Skin of body (tissue), 2 donors: Measurements from ENCODE around the gene TNS1. TPM values are rescaled to one million over a fixed set of nuclear protein-coding genes. Genes with fewer than 3 reads are reported as not detected.

ENCODE experiments used
- DNase-seq: peaks from one replicate; lab custom pipeline; 2025; lab: John Stamatoyannopoulos, UW
- total RNA-seq: library from RNA; depleted of rRNA; stranded (reverse); fragments of >200 nt; gene quantifications from one replicate; pipeline ENCODE4 v1.2.3, GENCODE V29; 2014

TNS1 gene
- total RNA-seq, 1 donor from 2014 or later = 92.3 TPM

DNA sequence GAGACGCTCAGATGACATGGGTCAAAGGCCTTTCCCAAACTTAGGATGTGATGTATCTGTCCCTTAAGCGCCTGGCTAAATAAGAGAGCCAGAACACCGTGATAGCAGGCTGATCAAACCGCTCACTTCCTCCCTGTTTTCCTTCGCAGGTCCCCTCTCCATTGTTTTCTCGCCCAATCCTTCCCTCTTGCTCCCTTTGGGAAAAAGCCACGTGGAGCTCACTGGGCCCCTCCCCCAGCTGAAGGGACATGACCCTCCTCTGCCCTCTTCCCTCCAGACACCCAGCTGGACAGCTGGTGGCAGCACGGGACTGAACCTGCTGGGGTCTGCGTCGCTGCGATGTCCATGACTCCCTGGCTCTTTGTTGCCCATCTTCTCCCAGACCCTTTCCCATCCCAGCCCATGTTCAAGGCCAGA, 201.7 kb downstream of the TNS1 start:
- DNase-seq = no peak

DNA sequence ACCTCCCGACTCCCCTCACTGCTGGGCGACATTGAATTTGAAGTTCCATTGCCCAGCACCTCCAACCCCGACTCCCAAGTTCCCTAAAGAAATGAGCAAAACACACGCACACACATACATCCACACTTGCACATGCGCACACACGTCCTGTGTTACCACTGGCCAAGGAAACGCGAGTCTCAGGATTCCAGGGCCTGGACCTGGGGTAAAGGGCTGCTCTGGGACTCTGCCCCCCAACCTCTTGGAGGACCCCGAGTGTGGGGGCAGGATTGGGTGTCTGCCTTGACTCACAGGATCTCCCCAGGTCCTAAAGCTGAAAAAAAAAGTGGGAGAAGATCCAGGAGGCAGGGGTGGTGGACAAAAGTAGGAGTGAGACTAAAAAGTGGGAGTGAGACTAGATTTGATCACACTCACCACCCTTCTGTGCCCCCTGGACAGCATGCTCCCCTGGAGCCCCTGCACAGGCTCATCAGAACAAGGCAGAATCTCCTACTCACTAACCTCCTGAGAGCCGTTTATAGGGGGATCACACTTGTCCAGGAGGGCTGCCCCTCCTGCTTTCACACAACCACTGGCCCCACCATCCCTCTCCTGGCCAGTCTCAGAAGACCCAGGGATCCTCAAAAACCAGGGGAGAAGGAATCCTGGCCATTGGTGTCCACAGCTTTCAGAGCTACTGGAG, 202.2 kb downstream of the TNS1 start:
- no peak for DNase-seq

DNA sequence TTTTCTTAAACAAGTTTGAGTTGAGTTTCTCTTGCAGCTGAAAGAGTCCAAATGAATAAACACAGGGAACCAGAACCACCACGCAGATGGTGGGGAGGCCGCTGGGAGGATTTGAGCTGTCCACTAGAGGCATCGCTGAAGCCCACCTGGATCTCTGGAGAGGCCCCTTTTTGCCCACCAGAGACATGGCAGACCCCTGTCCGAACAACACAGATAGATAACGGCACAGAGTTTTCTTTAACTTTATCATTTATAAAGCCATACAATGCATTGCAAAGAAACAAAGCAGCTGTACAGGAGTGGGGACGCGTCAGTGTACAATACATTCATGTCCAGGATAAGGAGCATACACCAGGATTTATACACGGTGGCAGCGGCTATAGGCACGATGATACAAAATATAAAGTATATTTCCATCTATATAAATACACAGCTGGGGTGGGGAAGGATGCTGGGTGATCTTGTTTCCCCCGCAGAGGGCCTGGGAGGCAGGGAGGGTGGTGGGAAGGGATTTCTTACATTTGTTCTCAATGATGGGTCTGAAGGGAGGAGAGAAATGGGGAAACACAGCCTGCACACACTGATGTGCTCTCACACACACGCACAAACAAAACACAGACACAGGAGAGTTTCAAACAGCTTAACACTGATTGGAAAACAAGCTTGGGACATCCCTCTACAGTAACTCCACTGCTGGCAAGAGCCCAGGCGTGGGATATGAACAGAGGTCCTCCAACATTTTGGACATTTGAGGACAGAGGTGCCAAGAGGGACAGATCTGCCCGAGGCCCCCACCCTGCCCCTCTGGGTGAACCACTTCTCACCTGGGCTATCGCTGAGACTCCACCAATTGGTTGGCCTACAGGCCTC, 203.0 kb downstream of the TNS1 start:
- no peak for DNase-seq

DNA sequence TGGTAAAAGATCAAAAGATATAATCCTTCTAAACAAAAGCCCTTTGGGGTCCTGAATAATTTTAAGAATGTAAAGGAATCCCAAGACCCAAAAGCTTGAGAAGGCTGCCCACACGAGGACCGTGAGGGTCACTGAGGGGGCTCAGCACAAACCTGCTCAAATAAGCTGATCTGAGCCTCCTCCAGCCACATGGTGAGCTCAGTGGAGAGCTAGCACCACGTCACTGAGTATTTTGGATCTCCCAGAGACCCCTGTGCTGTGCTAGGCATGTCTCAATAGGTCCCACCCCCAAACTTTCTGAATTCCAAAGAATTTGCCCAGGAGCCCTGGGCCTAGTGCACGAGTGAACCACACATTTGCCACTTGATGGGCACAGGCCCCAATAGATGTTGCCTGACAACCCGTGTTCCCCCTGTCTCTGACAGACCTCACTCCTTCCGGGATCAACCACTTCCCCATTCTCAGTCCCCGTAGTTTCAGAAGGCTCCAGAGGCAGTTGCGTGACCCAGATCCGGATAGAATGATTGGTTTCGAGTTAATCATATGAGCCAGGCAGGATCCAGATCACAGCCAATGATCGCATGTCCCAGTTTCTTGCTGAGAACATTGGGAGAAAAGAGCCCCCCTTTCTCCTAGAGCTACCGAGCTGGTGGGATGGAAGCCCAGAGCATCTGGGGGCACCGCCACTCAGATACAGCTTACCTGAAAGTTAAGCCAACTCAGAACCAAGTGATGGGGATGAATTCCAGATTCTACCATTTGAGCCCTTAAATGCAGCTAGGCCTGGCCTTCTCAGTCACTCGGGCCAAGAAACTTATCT, 203.8 kb downstream of the TNS1 start:
- no peak for DNase-seq

DNA sequence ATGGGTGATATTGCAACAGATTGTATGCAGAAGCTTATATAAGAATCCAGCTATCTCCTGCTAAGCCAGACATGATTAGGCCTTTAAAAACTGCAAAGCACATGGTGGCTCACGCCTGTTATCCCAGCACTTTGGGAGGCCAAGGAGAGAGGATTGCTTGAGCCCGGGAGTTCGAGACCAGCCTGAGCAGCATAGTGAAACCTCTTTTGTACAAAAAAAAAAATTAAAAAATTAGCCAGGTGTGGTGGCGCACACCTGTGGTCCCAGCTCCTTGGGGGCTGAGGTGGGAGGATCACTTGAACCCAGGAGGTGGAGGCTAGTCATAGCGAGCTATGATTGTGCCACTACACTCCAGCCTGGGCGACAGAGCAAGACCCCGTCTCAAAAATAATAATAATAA, 204.6 kb downstream of the TNS1 start:
- DNase-seq = no peak

DNA sequence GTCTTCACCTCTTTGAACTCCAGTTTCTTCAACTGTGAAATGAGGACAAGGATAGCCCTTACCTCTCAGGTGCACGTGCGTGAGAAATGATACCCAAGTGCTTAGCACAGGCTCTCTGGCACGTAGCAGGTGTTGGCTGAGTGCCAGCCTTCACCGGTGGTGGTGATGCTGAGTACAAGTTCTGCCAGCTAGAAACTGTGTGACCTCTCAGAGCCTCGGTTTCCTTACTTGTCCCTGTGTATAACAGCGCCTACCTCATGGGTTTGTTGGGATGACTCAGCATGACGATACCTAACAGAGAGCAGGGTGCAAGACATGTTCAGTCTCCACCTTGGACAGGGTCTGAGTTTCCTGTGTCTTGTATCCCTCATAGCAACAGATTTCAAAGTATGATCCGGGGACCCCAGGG, 205.1 kb downstream of the TNS1 start:
- DNase-seq = no peak

DNA sequence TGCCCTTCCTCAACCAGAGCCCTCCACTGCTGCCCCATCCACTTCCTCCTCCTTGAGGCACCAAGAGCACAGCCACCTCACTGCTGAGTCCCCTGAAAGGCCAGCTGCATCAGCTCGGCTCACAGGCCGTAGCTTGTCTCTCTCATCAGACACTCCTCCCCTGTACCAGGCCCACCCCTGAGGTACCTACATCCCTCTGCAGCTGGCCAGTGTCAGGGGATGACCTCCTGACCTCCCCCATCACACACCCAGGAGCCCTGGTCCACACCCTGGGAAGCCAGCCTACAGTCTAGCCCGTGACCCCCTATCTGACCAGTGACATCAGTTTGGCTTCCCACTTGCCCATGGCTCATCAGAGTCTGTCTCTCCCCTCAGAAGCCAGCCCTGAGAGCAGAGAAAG, 205.6 kb downstream of the TNS1 start:
- DNase-seq = no peak

DNA sequence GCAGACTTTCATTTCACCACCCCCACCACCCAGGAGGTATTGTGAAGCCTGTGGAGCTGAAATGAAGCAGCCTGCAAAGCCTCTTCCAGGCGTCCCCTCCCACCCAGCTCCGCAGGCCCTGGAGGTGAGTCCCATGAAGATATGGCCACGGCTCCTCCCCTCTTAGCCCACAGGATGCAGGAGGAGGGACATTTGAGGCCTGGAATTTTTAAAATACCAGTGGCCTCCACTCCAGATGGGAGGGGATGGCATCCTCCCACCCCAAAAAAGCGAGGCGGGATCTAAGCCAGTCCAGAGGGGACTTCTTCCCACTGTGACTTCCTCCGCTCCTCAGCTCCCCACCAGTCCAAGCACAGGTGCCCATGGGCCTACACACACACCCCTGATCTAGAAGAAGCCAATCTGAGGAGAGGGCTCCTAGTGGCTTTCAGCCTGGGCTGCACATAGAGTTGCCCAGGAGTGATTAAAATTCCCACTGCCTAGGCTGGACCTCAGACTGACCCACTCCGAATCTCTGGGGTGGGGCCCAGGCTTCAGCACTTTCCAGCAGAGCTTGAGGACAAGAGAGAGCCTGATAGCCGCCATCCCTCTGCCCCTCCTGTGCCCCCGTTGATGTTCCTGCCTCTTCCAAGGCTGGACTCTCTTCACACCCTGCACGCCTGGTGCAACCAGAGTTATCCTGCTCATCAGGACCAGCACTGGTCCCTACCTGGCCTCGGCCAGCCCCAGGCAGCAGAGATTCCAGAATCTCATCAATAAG, 206.9 kb downstream of the TNS1 start:
- no peak for DNase-seq

DNA sequence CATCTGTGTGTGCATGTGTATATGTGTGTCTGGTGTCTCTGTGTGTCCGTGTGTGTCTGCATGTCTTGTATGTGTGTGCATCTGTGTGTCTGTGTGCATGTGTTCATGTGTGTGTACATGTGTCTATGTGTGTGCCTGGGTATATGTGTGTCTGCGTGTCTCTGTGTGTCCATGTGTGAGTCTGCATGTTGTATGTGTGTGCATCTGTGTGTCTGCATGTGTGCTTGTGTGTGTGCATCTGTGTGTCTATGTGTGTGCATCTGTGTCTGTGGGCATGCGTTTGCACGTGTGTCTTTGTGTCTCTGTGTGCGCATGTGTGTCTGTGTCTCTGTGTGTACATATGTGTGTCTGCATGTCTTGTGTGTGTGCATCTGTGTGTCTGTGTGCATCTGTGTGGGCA, 207.7 kb downstream of the TNS1 start:
- no peak for DNase-seq

DNA sequence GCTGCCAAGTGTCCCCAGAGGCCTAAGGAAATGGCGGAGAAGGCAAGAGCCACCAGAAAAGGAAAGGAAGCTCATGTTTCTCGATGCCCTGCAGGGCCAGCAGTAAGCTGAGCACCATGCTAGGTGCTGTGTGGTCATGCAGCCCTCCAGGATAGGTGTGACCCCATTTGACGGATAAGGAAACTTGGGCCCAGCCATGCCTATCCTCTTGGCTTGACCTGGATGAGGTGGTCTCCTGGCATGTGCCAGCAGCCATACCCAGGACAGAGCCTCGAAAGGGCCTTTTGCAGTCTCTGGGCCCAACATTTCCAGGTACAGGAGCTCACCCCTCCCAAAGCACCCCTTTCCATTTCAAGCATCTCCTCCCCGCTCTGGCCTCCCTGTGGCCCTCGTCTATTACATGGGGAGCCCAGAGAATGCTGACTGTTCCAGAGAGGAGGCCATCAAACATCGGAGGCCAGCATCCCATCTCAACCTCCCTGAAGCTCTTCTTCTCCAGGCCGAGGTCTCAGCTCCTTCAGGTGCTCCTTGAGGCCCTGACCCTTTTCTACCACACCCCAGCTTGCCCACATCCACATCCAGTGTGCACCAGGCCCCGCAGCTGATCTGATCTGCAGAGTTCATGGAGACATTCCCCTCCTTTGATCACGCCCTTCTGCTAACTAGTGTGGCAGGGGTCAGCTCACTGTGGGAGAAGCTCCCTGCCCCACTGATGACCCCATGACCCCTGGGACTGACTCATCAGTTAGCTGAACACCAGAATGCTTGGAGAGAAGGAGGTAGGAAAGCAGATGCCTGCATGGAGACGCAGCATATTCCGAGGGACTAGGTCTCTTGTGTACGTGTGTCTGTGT, 208.4 kb downstream of the TNS1 start:
- no peak for DNase-seq

DNA sequence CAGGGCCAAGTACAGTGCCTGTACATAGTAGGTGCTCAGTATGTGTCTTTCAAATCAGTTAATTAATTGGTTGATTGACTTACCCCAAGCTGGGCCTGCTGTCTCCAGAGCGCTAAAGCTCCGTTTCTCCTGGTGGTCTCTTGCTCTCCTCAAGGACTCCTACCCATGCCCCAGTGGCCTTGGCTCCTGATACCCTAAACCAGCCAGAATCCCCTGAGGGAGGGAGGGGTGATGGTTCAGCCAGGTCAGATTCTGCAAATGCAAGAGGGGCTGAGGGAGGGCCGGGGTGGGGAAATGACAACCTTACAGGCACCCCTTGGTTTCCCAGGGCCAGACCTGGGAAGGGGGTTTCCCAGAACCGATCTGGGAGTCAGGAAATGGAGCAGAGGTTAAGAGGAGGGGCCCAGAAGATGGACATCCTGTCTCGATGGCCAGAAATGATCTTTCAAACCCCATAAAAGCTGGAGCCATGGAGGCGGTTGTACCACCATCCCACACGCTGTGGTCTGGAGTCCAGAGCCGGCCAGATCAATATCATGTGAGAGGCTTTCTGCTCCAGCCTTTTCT, 209.1 kb downstream of the TNS1 start:
- DNase-seq = no peak

DNA sequence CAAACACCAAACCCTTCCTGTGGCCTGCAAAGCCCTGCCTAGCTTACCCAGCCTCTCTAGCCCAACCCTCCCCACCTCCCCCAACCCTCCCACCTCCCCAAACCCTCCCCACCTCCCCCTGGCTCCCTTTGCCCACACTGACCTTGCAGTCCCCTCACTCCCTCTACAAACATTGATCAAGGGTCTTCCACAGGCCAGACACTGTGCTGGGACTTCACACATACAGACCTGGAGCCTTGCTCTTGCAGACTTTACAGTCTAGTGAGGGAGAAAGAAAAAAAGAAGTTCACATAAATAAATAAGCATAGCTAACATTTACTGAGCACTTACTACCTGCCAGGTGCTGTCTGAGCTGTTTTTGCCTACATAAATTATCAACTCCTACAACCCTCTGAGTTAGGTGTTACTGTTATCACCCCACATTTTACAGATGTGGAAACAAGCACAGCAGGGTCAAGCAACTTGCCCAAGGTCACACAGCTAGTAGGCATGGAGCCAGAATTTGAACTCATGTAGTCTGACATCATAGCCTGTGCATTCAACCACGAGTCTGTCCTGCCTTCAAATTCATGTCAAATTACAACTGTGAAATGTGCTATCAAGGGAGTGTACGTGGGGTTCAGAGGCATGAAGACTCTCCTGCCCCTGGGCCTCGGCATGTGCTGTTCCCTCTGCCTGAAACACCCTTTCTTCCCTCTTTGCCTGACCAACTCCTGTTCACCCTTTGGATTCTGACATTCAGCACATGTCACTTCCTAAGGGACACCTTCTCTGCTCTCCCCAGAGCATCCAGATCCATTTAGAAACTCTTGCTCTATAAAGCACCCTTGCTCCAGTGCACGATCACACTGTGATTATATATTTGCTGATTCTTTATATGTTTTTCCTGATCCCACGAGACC, 209.9 kb downstream of the TNS1 start:
- no peak for DNase-seq

DNA sequence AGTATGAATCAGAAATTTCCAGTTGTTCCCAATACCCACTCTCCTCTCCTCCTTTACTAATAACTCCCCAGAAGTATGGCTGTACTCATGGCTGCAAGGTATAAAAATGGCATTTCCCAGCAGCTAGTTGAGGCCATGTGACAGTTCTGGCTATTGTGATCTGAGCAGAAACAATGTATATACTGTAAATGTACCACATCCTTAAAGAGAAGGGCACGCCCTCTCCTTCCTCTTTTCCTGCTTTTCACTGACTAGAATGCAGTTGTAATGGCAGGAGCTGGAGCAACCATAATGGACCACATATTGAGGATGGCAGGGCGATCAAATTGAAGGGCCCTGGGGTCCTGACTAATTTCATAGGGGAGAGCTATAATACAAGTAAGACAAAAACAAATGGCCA, 211.2 kb downstream of the TNS1 start:
- DNase-seq = no peak

DNA sequence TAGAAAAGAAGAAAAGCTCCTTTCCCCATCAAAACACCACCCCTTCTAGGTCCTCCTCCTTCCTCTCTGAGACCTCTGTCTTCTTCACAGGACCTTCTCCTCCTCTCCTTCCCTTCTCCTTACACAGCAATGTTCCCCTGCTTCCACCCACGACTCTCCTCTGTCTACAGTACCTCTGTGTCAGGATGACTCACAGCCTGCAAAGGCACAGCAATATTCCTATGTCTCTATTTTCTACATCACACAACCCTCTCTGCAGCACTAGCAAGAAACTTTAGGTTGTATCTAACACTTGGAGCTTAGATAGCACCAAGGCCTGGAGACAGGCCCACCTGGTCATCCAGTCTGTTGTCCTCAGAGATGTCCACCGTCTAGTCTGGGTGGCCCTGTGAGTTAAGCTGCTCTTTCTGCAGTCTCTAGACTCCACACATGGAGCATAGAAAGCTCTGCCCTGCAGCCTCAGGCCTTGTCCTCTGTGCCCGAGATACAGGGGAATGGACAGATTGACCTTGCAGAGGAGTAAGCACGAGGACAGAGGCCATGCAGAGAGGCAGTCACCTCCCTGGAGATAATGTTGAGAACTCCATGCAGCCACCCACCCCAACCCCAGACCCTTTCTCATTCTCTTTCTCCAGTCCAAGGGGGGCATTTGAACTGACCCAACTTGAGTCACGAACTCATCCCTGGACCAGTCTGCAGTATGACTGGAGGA, 212.0 kb downstream of the TNS1 start:
- DNase-seq = no peak

DNA sequence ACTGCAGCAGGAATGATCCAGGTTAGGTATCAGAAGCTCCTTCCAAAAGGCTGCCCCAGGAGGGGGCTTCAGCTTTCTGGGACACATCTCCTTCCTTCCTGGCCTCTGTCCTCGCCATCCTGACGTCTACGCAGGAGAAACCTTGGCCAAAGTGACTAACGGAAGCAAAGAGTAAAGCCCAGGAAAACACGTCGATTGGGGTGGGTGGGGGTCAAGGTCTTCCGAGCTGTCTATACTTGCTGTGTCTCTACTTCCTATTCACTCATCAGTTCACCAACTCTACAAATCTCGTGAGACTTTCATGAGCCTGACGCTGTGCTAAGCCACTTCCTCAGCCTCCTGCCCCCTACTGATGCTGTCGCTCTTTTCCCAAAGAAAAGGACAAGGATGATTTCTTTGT, 212.6 kb downstream of the TNS1 start:
- DNase-seq = no peak

DNA sequence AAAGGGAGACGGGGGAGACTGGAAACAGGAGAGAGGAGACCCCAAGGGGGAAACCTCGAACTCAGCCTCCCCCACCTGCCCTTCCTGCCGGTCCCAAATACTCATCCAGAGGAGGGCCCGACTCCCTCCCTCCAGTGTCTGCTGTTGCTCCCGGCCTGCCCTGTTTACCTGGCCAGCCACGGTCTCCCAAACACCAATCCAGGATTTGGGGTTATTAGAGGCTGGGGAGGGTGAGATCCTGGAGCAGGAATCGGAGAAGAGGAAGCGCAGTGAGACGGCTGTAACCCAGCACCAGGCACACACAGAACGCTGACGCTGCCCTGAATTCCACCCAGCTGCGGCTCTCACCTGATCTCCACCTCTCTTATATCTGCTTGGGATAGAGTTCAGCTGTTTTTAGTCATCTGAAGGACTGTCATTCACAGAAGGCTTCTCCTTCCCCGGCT, 213.0 kb downstream of the TNS1 start:
- DNase-seq = no peak

DNA sequence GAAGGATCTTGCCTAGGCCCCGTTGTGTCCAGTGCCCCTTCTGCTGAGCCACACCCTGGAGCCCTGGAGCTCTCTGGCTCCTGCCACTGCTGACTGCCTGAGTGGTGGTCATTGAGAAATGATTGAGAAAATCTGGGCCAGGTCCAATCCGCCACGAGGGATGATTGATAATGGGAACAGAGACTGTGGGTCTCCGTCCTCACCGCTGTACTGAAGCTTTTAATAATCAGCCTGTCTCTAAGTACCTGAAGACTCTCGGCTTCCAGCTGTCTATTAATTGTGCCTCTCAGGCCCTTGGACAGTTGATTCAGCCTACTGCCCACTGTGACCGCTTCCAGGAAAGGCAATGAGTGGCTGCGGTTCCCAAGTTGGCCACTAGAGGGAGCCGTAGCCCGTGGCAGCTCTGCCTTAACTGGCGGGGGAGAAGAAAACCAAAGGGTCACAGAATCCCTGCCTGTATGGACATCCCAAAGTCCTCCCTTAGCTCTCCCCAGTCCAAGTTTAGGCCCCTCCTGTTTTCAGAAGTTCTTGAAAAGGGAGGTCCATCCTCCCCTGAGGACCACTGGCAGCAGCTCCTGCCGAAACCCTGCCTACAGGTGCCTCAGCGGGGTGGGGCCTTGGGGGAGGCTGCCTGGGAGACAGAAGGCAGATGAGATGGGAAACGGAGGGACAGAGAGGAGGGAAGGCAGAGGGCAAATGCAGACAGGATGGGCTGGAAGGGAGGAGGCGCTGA, 213.6 kb downstream of the TNS1 start:
- DNase-seq = peak; percentile 31

DNA sequence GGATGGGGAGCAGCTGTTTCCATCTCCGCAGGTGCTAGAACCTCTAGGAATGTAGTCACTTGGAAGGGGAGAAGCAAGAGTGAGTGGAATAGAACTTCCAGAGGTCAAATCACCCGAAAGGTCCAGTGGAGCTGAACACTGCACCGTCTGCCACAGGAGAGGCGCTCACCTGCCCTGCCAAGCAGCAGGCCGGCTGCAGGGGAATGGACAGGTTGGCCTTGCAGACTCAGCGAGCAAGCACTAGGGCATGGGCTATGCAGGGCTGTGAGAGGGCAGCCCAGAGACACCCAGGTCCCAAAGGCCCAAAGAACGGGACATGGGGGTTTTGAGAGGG, 214.2 kb downstream of the TNS1 start:
- no peak for DNase-seq
